Measurements from ENCODE around the gene GALR1.

GALR1 gene

GRCh38 chr18:77321823-77322805, 72.5 kb downstream of the GALR1 start:
- no peak for DNase-seq (ENCODE audit: low read depth in 2 of 2)

GRCh38 chr18:77323640-77324299, 74.1 kb downstream of the GALR1 start:
- no peak for DNase-seq (ENCODE audit: low read depth in 2 of 2)
